Upper lobe of left lung (tissue), 4 donors: Measurements from ENCODE around the gene DNAJB11.

ENCODE experiments used
- CTCF ChIP-seq, 6 experiments: fragments of 450-650 bp in 4 of 6; fragments of 200-600 bp in 2 of 6; sonication (generic) in 2 of 6; IDR thresholded peaks; one replicate each; pipeline ENCODE4 v1.5.1; 2016 to 2019; ENCODE audit warnings: antibody characterized with exemption in 6 of 6
- EP300 ChIP-seq, 4 donors: sonication (generic); formaldehyde crosslinking; IDR thresholded peaks; one replicate each; pipeline ENCODE4 v1.5.1; 2017; ENCODE audit warnings: antibody characterized with exemption in 4 of 4, control low read depth in 2 of 4
- POLR2A ChIP-seq, 4 donors: fragments of 450-650 bp; IDR thresholded peaks; one replicate each; pipeline ENCODE4 v1.5.1; 2016 to 2017; ENCODE audit warnings: antibody characterized with exemption in 4 of 4, mild to moderate bottlenecking in 2 of 4
- POLR2AphosphoS5 ChIP-seq, 2 donors: sonication (generic); formaldehyde crosslinking; IDR thresholded peaks; one replicate each; pipeline ENCODE4 v1.5.1; 2017; ENCODE audit warnings: antibody characterized with exemption in 2 of 2

- TF ChIP-seq CTCF (IDR thresholded peaks at IDR 0.05) (no peak), POLR2AphosphoS5 (IDR thresholded peaks at IDR 0.05) (no peak), POLR2A (IDR thresholded peaks at IDR 0.05) (no peak), EP300 (IDR thresholded peaks at IDR 0.05) (no peak)
These were observed 41.1 kb upstream of the DNAJB11 start for GRCh38 chr3:186529201-186529999.
